ENCODE measurements around the gene XYLB. TPM values are rescaled to one million over a fixed set of nuclear protein-coding genes. Genes with fewer than 3 reads are reported as not detected.
A peak's percentile ranks its signal among the peaks of the same experiment; 100 is the strongest.

Gene XYLB
- total RNA-seq, 1 experiment from 2014 or later = 3.3 TPM

GRCh38 chr3:38446812-38447211, 100.2 kb downstream of the XYLB start (continued):
- TF ChIP-seq AR (CRISPR knock-in tag; IDR thresholded peaks at IDR 0.05) = no peak

GRCh38 chr3:38450853-38451252, 104.3 kb downstream of the XYLB start:
- POLR2A ChIA-PET = no interaction called here
- H3K4me3 Mint-ChIP-seq = no peak overlapping the region

GRCh38 chr3:38453075-38453912, 106.7 kb downstream of the XYLB start, which contains the start of gene ACVR2B:
Gene ACVR2B (plus strand): TSS chr3:38453890. CDS start chr3:38454323, 433 bp downstream.
- CTCF ChIA-PET = interaction anchor here (1.4 to 1.6 kb wide), 4 partner anchors 26 to 456 kb away, joined by 3 to 20 read pairs (median 4); partner anchors contain the start of genes EXOG and XYLB
- 0 out of 2 replicates have a peak, but pooled peaks have one; percentile 30 for TF ChIP-seq SP1 (CRISPR knock-in tag; conservative IDR thresholded peaks at IDR 0.05)
- TF ChIP-seq SMAD4 (CRISPR knock-in tag; IDR thresholded peaks at IDR 0.05) = no peak
- peak; percentile 51; the same call in 1 of the 2 replicates for TF ChIP-seq MAX (CRISPR knock-in tag; IDR thresholded peaks at IDR 0.05)
- TF ChIP-seq ZNF396 (CRISPR knock-in tag; IDR thresholded peaks at IDR 0.05; ENCODE audit: borderline replicate concordance) = no peak
- peak; percentile 21; the same call in 1 of the 2 replicates for TF ChIP-seq ARID4B (CRISPR knock-in tag; IDR thresholded peaks at IDR 0.05; ENCODE audit: borderline replicate concordance)
- no peak; the same call in 1 of the 2 replicates for TF ChIP-seq ZNF281 (CRISPR knock-in tag; IDR thresholded peaks at IDR 0.05)
- TF ChIP-seq FOXK1 (CRISPR knock-in tag; IDR thresholded peaks at IDR 0.05) = peak; percentile 95
- no peak for TF ChIP-seq TP53 (CRISPR knock-in tag; IDR thresholded peaks at IDR 0.05)
- TF ChIP-seq ZNF423 (CRISPR knock-in tag; IDR thresholded peaks at IDR 0.05) = 0 out of 2 replicates have a peak, but pooled peaks have one; percentile 55
- no peak for TF ChIP-seq NR2C2 (CRISPR knock-in tag; IDR thresholded peaks at IDR 0.05)
- TF ChIP-seq ATF6 (CRISPR knock-in tag; IDR thresholded peaks at IDR 0.05) = no peak
- no peak for TF ChIP-seq IRF2 (CRISPR knock-in tag; IDR thresholded peaks at IDR 0.05; ENCODE audit: borderline replicate concordance, low read depth)
- TF ChIP-seq FOXP4 (CRISPR knock-in tag; IDR thresholded peaks at IDR 0.05) = no peak
- TF ChIP-seq NR1H2 (CRISPR knock-in tag; IDR thresholded peaks at IDR 0.05) = no peak
- TF ChIP-seq GABPB1 (CRISPR knock-in tag; IDR thresholded peaks at IDR 0.05) = 0 out of 2 replicates have a peak, but pooled peaks have one; percentile 9

More at GRCh38 chr3:38450853-38451252, 104.3 kb downstream of the XYLB start:
- DNase-seq (ENCODE audit: low spot score) (no peak), ATAC-seq (no peak)
- Mint-ChIP-seq H3K27me3 (ENCODE audit: low read depth) (no peaks in the 10 kb centered on the region; the same call in 1 of the 2 replicates), H3K36me3 (peaks cover 6% of the 10 kb centered on the region), H3K27ac (no peak overlapping the region), H3K4me1 (peaks cover 6% of the 10 kb centered on the region), H3K9me3 (peaks cover 24% of the 10 kb centered on the region)
- CTCF ChIA-PET = no interaction called here
- TF ChIP-seq ZNF396 (CRISPR knock-in tag; IDR thresholded peaks at IDR 0.05; ENCODE audit: borderline replicate concordance) = no peak

More at GRCh38 chr3:38453075-38453912, 106.7 kb downstream of the XYLB start, which contains the start of gene ACVR2B:
- peak within 1 kb of the TSS; percentile 98 for H3K27ac Mint-ChIP-seq
- ATAC-seq (peak; percentile 74), DNase-seq (ENCODE audit: low spot score) (peak; percentile 82)
- H3K36me3 Mint-ChIP-seq = peaks cover 6% of the 10 kb centered on the region
- peaks cover 31% of the 10 kb centered on the region for H3K4me1 Mint-ChIP-seq
- H3K27me3 Mint-ChIP-seq (ENCODE audit: low read depth) = no peaks in the 10 kb centered on the region; the same call in 1 of the 2 replicates
- H3K9me3 Mint-ChIP-seq = peaks cover 13% of the 10 kb centered on the region
- peak within 1 kb of the TSS; percentile 98 for H3K4me3 Mint-ChIP-seq
- POLR2A ChIA-PET = interaction anchor here (1.0 kb wide), 1 partner anchor 106 kb away, joined by 7 read pairs; the partner anchor contains the start of gene XYLB
